Neural cell (in vitro differentiated cells): ENCODE results near the gene PDZRN3.

Experiments
- CTCF ChIP-seq: fragments of 450-650 bp; IDR thresholded peaks from 2 replicates; pipeline ENCODE4 v1.5.1; 2014; ENCODE audit warnings: antibody characterized with exemption, mild to moderate bottlenecking, moderate library complexity; ENCODE audit not compliant: poor library complexity, severe bottlenecking
- EP300 ChIP-seq: fragments of 450-650 bp; conservative IDR thresholded peaks from 2 replicates; pipeline ENCODE4 v1.6.1; 2014; ENCODE audit warnings: antibody characterized with exemption, mild to moderate bottlenecking, moderate library complexity; ENCODE audit not compliant: poor library complexity, severe bottlenecking
- EZH2 ChIP-seq: fragments of 200-600, 300-800 bp; shearing (Covaris generic), sonication (generic); IDR thresholded peaks from 2 replicates; pipeline ENCODE4 v1.6.1; 2014; ENCODE audit warnings: antibody characterized with exemption, low read length, borderline replicate concordance, mild to moderate bottlenecking; ENCODE audit not compliant: insufficient read depth, poor library complexity, severe bottlenecking
- REST ChIP-seq: IDR thresholded peaks from 2 replicates; pipeline ENCODE4 v1.6.1; 2012; ENCODE audit warnings: borderline replicate concordance

- no peak for TF ChIP-seq CTCF
- no peak for TF ChIP-seq EZH2
- TF ChIP-seq REST, result no peak
- TF ChIP-seq EP300, result no peak
Observed at GRCh38 chr3:73403444-73403843, 221.3 kb downstream of the PDZRN3 start.
